GM12878 (cell line): Measurements from ENCODE around the gene PTAFR. TPM values are rescaled to one million over a fixed set of nuclear protein-coding genes. Genes with fewer than 3 reads are reported as not detected.

Source experiments
- BHLHE40 ChIP-seq, 2 experiments: fragments of 450-650 bp in 1 of 2; IDR thresholded peaks; 2 replicates each; pipeline ENCODE4 v1.6.1; 2011 to 2017; ENCODE audit warnings: low read depth in 2 of 2, borderline replicate concordance in 1 of 2, improper control_type of control experiment in 1 of 2, low read length in 1 of 2, mild to moderate bottlenecking in 1 of 2
- DPF2 ChIP-seq: fragments of 450-650 bp; IDR thresholded peaks from 2 replicates; pipeline ENCODE4 v1.6.1; 2017; ENCODE audit warnings: mild to moderate bottlenecking
- FOXK2 ChIP-seq: fragments of 450-650 bp; IDR thresholded peaks from 2 replicates; pipeline ENCODE4 v1.6.1; 2017; ENCODE audit warnings: mild to moderate bottlenecking, moderate library complexity
- GATAD2B ChIP-seq: fragments of 450-650 bp; conservative IDR thresholded peaks from 2 replicates; pipeline ENCODE4 v1.6.1; 2017; ENCODE audit warnings: low read depth, mild to moderate bottlenecking, moderate library complexity
- IKZF1 ChIP-seq: fragments of 450-650 bp; conservative IDR thresholded peaks from 2 replicates; pipeline ENCODE4 v1.6.1; 2017; ENCODE audit warnings: antibody characterized with exemption, mild to moderate bottlenecking
- MEF2B ChIP-seq: fragments of 450-650 bp; IDR thresholded peaks from 2 replicates; pipeline ENCODE4 v1.6.1; 2018; ENCODE audit warnings: mild to moderate bottlenecking, moderate library complexity; ENCODE audit not compliant: partially characterized antibody, poor library complexity, severe bottlenecking
- MTA2 ChIP-seq: fragments of 450-650 bp; IDR thresholded peaks from 2 replicates; pipeline ENCODE4 v1.6.1; 2016; ENCODE audit warnings: low read depth, mild to moderate bottlenecking, moderate library complexity
- NR2F1 ChIP-seq: fragments of 450-650 bp; conservative IDR thresholded peaks from 2 replicates; pipeline ENCODE4 v1.6.1; 2017; ENCODE audit warnings: mild to moderate bottlenecking
- PKNOX1 ChIP-seq: fragments of 450-650 bp; IDR thresholded peaks from 2 replicates; pipeline ENCODE4 v1.6.1; 2016; ENCODE audit warnings: mild to moderate bottlenecking
- RB1 ChIP-seq: fragments of 450-650 bp; formaldehyde crosslinking; IDR thresholded peaks from 2 replicates; pipeline ENCODE4 v1.6.1; 2017; ENCODE audit warnings: mild to moderate bottlenecking, borderline replicate concordance
- RBBP5 ChIP-seq: fragments of 200-600 bp; sonication (generic); conservative IDR thresholded peaks from 2 replicates; pipeline ENCODE4 v1.6.1; 2016
- RCOR1 ChIP-seq: conservative IDR thresholded peaks from 2 replicates; pipeline ENCODE4 v1.6.1; 2012; ENCODE audit warnings: low read depth, low read length, improper control_type of control experiment
- RELB ChIP-seq: fragments of 450-650 bp; IDR thresholded peaks from 2 replicates; pipeline ENCODE4 v1.6.1; 2017; ENCODE audit warnings: low read depth, mild to moderate bottlenecking, moderate library complexity
- RFX5 ChIP-seq: IDR thresholded peaks from 2 replicates; pipeline ENCODE4 v1.6.1; 2011; ENCODE audit warnings: low read depth, low read length, improper control_type of control experiment
- SUPT20H ChIP-seq: IDR thresholded peaks from 2 replicates; pipeline ENCODE4 v1.6.1; 2011; ENCODE audit warnings: low read depth, mild to moderate bottlenecking, low read length, moderate library complexity, borderline replicate concordance; ENCODE audit not compliant: control insufficient read depth
- TCF3 ChIP-seq: IDR thresholded peaks from 2 replicates; pipeline ENCODE4 v1.6.1; 2012; ENCODE audit warnings: low read depth, mild to moderate bottlenecking, low read length, borderline replicate concordance; ENCODE audit not compliant: insufficient read depth
- YY1 ChIP-seq: IDR thresholded peaks from 2 replicates; pipeline ENCODE4 v1.6.1; 2011; ENCODE audit warnings: low read depth, mild to moderate bottlenecking, low read length
- ZBTB33 ChIP-seq: fragments of 450-650 bp; IDR thresholded peaks from 2 replicates; pipeline ENCODE4 v1.6.1; 2017; ENCODE audit warnings: mild to moderate bottlenecking
- ZNF687 ChIP-seq: fragments of 450-650 bp; IDR thresholded peaks from 2 replicates; pipeline ENCODE4 v1.6.1; 2017; ENCODE audit warnings: mild to moderate bottlenecking, moderate library complexity
- polyA plus RNA-seq, 11 experiments: library from polyadenylated mRNA; depleted of rRNA in 4 of 11; unstranded in 6 of 11; stranded (reverse) in 5 of 11; fragments of >200 nt; fragmentation: Nextera tagmentation in 4 of 11; fragmentation: Illumina TruSeq in 1 of 11; extraction: Ambion mirVana in 4 of 11; extraction: Trizol in 1 of 11; gene quantifications; 1 replicate in 1 of 11; 2 replicates in 10 of 11; pipeline versions ENCODE4 v1.2.1 to v1.2.3, GENCODE V29; 2011 to 2016; ENCODE audit warnings: inconsistent platforms in 2 of 11, missing spikeins in 2 of 11, low read depth in 1 of 11
- total RNA-seq, 4 experiments: library from RNA; depleted of rRNA in 3 of 4; stranded (reverse); fragments of >200 nt in 3 of 4; fragmentation: Illumina TruSeq in 1 of 4; extraction: Trizol in 1 of 4; gene quantifications; 2 replicates each; pipeline versions ENCODE4 v1.2.1 to v1.2.3, GENCODE V29; 2013 to 2021

Gene PTAFR
- total and polyA plus RNA-seq, 10 of the 15 experiments (the other 5 are each of a cell fraction or from before 2014, with no cell fraction given) = 17.5 to 251 (median 27.7) TPM

GRCh38 chr1:28132171-28133167 is 44.0 kb downstream of the PTAFR start (continued):
- TF ChIP-seq ZNF687 = 0 out of 2 replicates have a peak, but pooled peaks have one; percentile 25
- no peak for TF ChIP-seq SUPT20H
- no peak for TF ChIP-seq FOXK2
- TF ChIP-seq IKZF1 = peak; percentile 61
- peak; percentile 36; the same call in 1 of the 2 replicates for TF ChIP-seq YY1
- TF ChIP-seq PKNOX1 = peak; percentile 42
- TF ChIP-seq NR2F1 = peak; percentile 82
- peak; percentile 31; the same call in 1 of the 2 replicates for TF ChIP-seq RELB
- peak; percentile 96 for TF ChIP-seq MEF2B
- no peak for TF ChIP-seq RCOR1
- no peak for TF ChIP-seq RFX5
- TF ChIP-seq RB1 = 0 out of 2 replicates have a peak, but pooled peaks have one; percentile 59
- TF ChIP-seq BHLHE40 (IDR thresholded peaks at IDR 0.05; ENCODE audit: borderline replicate concordance in 1 of 2, low read depth in 2 of 2, low read length in 1 of 2) = peak in 1 of 2 experiments; percentile 22; a peak in 1 of 4 replicates
- peak; percentile 79; the same call in 1 of the 2 replicates for TF ChIP-seq GATAD2B
- no peak for TF ChIP-seq DPF2
- no peak for TF ChIP-seq ZBTB33
- no peak for TF ChIP-seq TCF3
- no peak for TF ChIP-seq RBBP5
- TF ChIP-seq MTA2 = peak; percentile 59; the same call in 1 of the 2 replicates
